KMS-11 (cell line): Measurements from ENCODE around the gene SART3.
"Not testable (repeated sequence)": the region's sequence is repeated elsewhere in the genome, so short reads cannot be mapped to it uniquely, and the experiment has no call there.

Experiments
- H2AFZ ChIP-seq: fragments of 200-600 bp; sonication (generic); 2 replicates; pipeline ENCODE4 v1.6.1; 2016; ENCODE audit warnings: antibody characterized with exemption, mixed run types, low read depth
- H3K27ac ChIP-seq: fragments of 200-600 bp; sonication (generic); 2 replicates; pipeline ENCODE4 v1.6.1; 2016; ENCODE audit warnings: mild to moderate bottlenecking, mixed run types
- H3K27me3 ChIP-seq: fragments of 200-600 bp; sonication (generic); 2 replicates; pipeline ENCODE4 v1.6.1; 2017; ENCODE audit warnings: mild to moderate bottlenecking, low read depth, mixed run types, moderate library complexity; ENCODE audit not compliant: insufficient read depth
- H3K36me3 ChIP-seq: fragments of 200-600 bp; sonication (generic); 2 replicates; pipeline ENCODE4 v1.6.1; 2017; ENCODE audit warnings: mild to moderate bottlenecking, mixed run types; ENCODE audit not compliant: insufficient read depth
- H3K4me1 ChIP-seq: fragments of 200-600 bp; sonication (generic); 2 replicates; pipeline ENCODE4 v1.6.1; 2016; ENCODE audit warnings: mild to moderate bottlenecking, low read depth, mixed run types; ENCODE audit not compliant: poor library complexity, severe bottlenecking
- H3K4me2 ChIP-seq: fragments of 200-600 bp; sonication (generic); 2 replicates; pipeline ENCODE4 v1.7.0; 2016; ENCODE audit warnings: mild to moderate bottlenecking, mixed run types
- H3K4me3 ChIP-seq: fragments of 200-600 bp; sonication (generic); IDR thresholded peaks from 2 replicates; pipeline ENCODE4 v1.6.1; 2017; ENCODE audit warnings: low read depth, low read length, mixed read lengths; ENCODE audit not compliant: insufficient read depth
- H3K79me2 ChIP-seq: fragments of 200-600 bp; sonication (generic); 2 replicates; pipeline ENCODE4 v1.6.1; 2016; ENCODE audit warnings: low read depth, mixed run types; ENCODE audit not compliant: insufficient read depth
- H3K9ac ChIP-seq: fragments of 200-600 bp; sonication (generic); 2 replicates; pipeline ENCODE4 v1.6.1; 2016; ENCODE audit warnings: mild to moderate bottlenecking, mixed run types
- H4K20me1 ChIP-seq: fragments of 200-600 bp; sonication (generic); 2 replicates; pipeline ENCODE4 v1.6.1; 2016; ENCODE audit warnings: mild to moderate bottlenecking, mixed run types; ENCODE audit not compliant: insufficient read depth
- TF ChIP-seq, protein P1 (sequence below): fragments of 200-600 bp; sonication (generic); conservative IDR thresholded peaks from 2 replicates; pipeline ENCODE4 v1.6.1; 2017; ENCODE audit warnings: low read depth, mild to moderate bottlenecking, antibody characterized with exemption, low read length, moderate library complexity, mixed read lengths

SART3 gene

GRCh38 chr12:108491256-108491655 lies 69.7 kb downstream of the SART3 start:
- TF ChIP-seq, protein P1, sequence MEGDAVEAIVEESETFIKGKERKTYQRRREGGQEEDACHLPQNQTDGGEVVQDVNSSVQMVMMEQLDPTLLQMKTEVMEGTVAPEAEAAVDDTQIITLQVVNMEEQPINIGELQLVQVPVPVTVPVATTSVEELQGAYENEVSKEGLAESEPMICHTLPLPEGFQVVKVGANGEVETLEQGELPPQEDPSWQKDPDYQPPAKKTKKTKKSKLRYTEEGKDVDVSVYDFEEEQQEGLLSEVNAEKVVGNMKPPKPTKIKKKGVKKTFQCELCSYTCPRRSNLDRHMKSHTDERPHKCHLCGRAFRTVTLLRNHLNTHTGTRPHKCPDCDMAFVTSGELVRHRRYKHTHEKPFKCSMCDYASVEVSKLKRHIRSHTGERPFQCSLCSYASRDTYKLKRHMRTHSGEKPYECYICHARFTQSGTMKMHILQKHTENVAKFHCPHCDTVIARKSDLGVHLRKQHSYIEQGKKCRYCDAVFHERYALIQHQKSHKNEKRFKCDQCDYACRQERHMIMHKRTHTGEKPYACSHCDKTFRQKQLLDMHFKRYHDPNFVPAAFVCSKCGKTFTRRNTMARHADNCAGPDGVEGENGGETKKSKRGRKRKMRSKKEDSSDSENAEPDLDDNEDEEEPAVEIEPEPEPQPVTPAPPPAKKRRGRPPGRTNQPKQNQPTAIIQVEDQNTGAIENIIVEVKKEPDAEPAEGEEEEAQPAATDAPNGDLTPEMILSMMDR = no peak
- Histone ChIP-seq H3K4me1 (no peaks in the 10 kb centered on the region), H2AFZ (no peak overlapping the region), H3K79me2 (no peaks in the 10 kb centered on the region), H3K27me3 (no peaks in the 10 kb centered on the region), H3K4me3 (no peak overlapping the region), H3K27ac (no peak overlapping the region), H4K20me1 (no peaks in the 10 kb centered on the region), H3K4me2 (no peak overlapping the region), H3K36me3 (no peaks in the 10 kb centered on the region), H3K9ac (no peak overlapping the region)

DNA sequence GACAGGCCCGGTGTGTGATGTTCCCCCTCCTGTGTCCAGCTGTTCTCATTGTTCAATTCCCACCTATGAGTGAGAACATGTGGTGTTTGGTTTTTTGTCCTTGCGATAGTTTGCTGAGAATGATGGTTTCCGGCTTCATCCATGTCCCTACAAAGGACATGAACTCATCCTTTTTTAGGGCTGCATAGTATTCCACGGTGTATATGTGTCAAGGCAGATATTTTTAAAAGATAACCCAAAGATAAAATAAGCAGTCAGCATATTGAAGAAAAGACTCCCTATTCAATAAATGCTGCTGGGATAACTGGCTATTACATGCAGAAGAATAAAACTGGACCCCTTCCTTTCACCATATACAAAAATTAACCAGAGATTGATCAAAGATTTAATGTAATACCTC lies 73.9 kb downstream of the SART3 start:
- not testable (repeated sequence) for H3K36me3 ChIP-seq, H3K27ac ChIP-seq, H3K4me2 ChIP-seq, H3K79me2 ChIP-seq, H2AFZ ChIP-seq, H3K4me3 ChIP-seq, H4K20me1 ChIP-seq, H3K27me3 ChIP-seq, H3K9ac ChIP-seq, H3K4me1 ChIP-seq

DNA sequence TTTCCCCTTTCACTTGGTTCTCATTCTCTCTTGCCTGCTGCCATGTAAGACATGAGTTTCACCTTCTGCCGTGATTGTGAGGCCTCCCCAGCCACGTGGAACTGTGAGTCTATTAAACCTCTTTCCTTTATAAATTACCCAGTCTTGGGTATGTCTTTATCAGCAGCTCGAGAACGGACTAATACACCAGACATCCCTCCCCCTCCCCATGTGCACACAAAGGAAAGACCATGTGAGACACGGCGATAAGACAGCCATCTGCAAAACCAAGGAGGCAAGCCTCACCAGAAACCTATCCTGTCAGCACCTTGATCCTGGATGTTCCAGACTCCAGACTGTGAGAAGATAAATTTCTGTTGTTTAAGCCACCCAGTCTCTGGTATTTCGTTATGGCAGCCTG lies 75.6 kb downstream of the SART3 start:
- H3K27ac ChIP-seq, H3K9ac ChIP-seq, H3K4me3 ChIP-seq, H3K79me2 ChIP-seq, H3K27me3 ChIP-seq, H3K4me2 ChIP-seq, H3K4me1 ChIP-seq, H2AFZ ChIP-seq, H3K36me3 ChIP-seq, H4K20me1 ChIP-seq: not testable (repeated sequence)

DNA sequence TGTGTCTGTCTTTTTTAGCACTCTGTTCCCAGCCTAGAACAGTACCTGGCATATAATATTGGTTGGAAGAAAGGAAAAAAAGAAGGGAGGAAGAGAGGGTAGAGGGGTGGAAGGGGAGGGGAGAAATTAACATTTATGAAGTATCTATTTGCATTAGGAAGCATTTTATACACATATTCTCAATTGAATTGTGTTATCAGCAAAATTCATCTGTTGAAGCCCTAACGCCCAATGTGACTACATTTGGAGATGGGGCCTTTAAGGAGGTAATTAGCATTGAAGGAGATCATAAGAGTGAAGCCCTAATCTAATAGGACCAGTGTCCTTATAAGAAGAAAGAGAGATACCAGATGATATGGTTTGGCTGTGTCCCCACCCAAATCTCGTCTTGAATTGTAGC lies 76.1 kb downstream of the SART3 start:
- Histone ChIP-seq H4K20me1 (no peaks in the 10 kb centered on the region), H3K79me2 (no peaks in the 10 kb centered on the region), H3K9ac (no peak overlapping the region), H3K4me2 (no peak overlapping the region), H2AFZ (no peak overlapping the region), H3K4me1 (no peaks in the 10 kb centered on the region), H3K4me3 (no peak overlapping the region), H3K27ac (no peak overlapping the region), H3K27me3 (no peaks in the 10 kb centered on the region), H3K36me3 (no peaks in the 10 kb centered on the region)
- TF ChIP-seq, protein P1 = no peak

DNA sequence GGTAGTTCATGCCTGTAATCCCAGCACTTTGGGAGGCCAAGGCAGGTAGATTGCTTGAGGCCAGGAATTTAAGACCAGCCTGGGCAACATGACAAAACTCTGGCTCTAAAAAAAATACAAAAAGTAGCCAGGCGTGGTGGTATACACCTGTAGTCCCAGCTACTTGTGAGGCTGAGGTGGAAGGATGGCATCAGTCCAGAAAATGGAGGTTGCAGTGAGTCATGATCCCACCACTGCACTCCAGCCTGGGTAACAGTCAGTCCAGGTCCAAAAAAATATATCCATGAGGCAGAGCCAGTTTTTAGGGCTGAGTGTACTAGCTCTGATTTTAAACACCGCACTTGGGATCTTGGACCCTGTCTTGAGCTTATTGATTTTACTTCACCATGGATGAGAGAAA lies 76.5 kb downstream of the SART3 start:
- Histone ChIP-seq H3K9ac (no peak overlapping the region), H3K27me3 (no peaks in the 10 kb centered on the region), H2AFZ (no peak overlapping the region), H3K4me3 (no peak overlapping the region), H3K4me2 (no peak overlapping the region), H3K27ac (no peak overlapping the region), H3K4me1 (no peaks in the 10 kb centered on the region), H3K79me2 (no peaks in the 10 kb centered on the region), H3K36me3 (no peaks in the 10 kb centered on the region), H4K20me1 (no peaks in the 10 kb centered on the region)
- TF ChIP-seq, protein P1 = no peak
